MG63 (cell line): ENCODE data around the gene SNAPC4. TPM values are rescaled to one million over a fixed set of nuclear protein-coding genes. Genes with fewer than 3 reads are reported as not detected.
"Not testable (repeated sequence)": the region's sequence is repeated elsewhere in the genome, so short reads cannot be mapped to it uniquely, and the experiment has no call there.

Source experiments
- DNase-seq: peaks from one replicate; pipeline ENCODE4 v3.0.0-alpha.2; 2020
- H3K27me3 ChIP-seq: fragments of 250-450 bp; sonication (Bioruptor Pico); 2 replicates; pipeline ENCODE4 v1.5.1; 2020; ENCODE audit warnings: mild to moderate bottlenecking, moderate library complexity
- H3K36me3 ChIP-seq: fragments of 250-450 bp; sonication (Bioruptor Pico); 2 replicates; pipeline ENCODE4 v1.5.1; 2020; ENCODE audit warnings: mild to moderate bottlenecking, moderate library complexity
- H3K4me3 ChIP-seq: fragments of 250-450 bp; sonication (Bioruptor Pico); 2 replicates; pipeline ENCODE4 v1.5.1; 2020; ENCODE audit warnings: mild to moderate bottlenecking, moderate library complexity
- H3K9me3 ChIP-seq: fragments of 250-450 bp; sonication (Bioruptor Pico); 2 replicates; pipeline ENCODE4 v1.5.1; 2020; ENCODE audit warnings: mild to moderate bottlenecking, moderate library complexity
- total RNA-seq: library from RNA; depleted of rRNA; stranded (reverse); fragments of >200 nt; shearing (Covaris generic); gene quantifications from 2 replicates; pipeline ENCODE4 v1.2.3, GENCODE V29; 2014; ENCODE audit warnings: low replicate concordance

The SNAPC4 gene
- total RNA-seq, 1 experiment from 2014 or later = 9.1 TPM

GRCh38 chr9:136436055-136436634 is 36.2 kb upstream of the SNAPC4 start:
- H3K9me3 ChIP-seq = no peaks in the 10 kb centered on the region
- peaks cover 25% of the 10 kb centered on the region for H3K36me3 ChIP-seq
- no peaks in the 10 kb centered on the region for H3K27me3 ChIP-seq
- DNase-seq = no peak
- no peak overlapping the region for H3K4me3 ChIP-seq

GRCh38 chr9:136434580-136435169 is 34.7 kb upstream of the SNAPC4 start:
- Histone ChIP-seq H3K9me3 (no peaks in the 10 kb centered on the region), H3K27me3 (no peaks in the 10 kb centered on the region), H3K36me3 (peaks cover 17% of the 10 kb centered on the region), H3K4me3 (no peak overlapping the region)
- no peak for DNase-seq

- Histone ChIP-seq H3K27me3 (no peaks in the 10 kb centered on the region), H3K4me3 (no peak overlapping the region), H3K36me3 (peaks cover 17% of the 10 kb centered on the region), H3K9me3 (no peaks in the 10 kb centered on the region)
- DNase-seq = no peak
Measured at GRCh38 chr9:136433849-136434579, 34.0 kb upstream of the SNAPC4 start.

GRCh38 chr9:136433043-136433715 is 33.2 kb upstream of the SNAPC4 start:
- DNase-seq = no peak
- H3K9me3 ChIP-seq = no peaks in the 10 kb centered on the region
- H3K36me3 ChIP-seq = peaks cover 16% of the 10 kb centered on the region
- no peaks in the 10 kb centered on the region for H3K27me3 ChIP-seq
- no peak overlapping the region for H3K4me3 ChIP-seq

GRCh38 chr9:136432591-136432990 is 32.6 kb upstream of the SNAPC4 start:
- Histone ChIP-seq H3K27me3 (no peaks in the 10 kb centered on the region), H3K9me3 (no peaks in the 10 kb centered on the region), H3K4me3 (no peak overlapping the region), H3K36me3 (peaks cover 10% of the 10 kb centered on the region)
- DNase-seq = no peak

GRCh38 chr9:136431782-136432350 is 31.9 kb upstream of the SNAPC4 start:
- H3K4me3 ChIP-seq = no peak overlapping the region
- H3K36me3 ChIP-seq = peaks cover 3% of the 10 kb centered on the region
- no peaks in the 10 kb centered on the region for H3K27me3 ChIP-seq
- H3K9me3 ChIP-seq = no peaks in the 10 kb centered on the region
- no peak for DNase-seq

GRCh38 chr9:136430588-136431234 is 30.7 kb upstream of the SNAPC4 start:
- DNase-seq = no peak
- Histone ChIP-seq H3K27me3 (no peaks in the 10 kb centered on the region), H3K4me3 (no peak overlapping the region), H3K9me3 (no peaks in the 10 kb centered on the region), H3K36me3 (no peaks in the 10 kb centered on the region; the same call in none of the 2 replicates)

GRCh38 chr9:136429683-136430491 is 29.9 kb upstream of the SNAPC4 start:
- H3K36me3 ChIP-seq = no peaks in the 10 kb centered on the region; the same call in none of the 2 replicates
- no peak for DNase-seq
- H3K4me3 ChIP-seq = no peak overlapping the region
- no peaks in the 10 kb centered on the region for H3K27me3 ChIP-seq
- H3K9me3 ChIP-seq = no peaks in the 10 kb centered on the region

- no peaks in the 10 kb centered on the region for H3K9me3 ChIP-seq
- DNase-seq = no peak
- H3K27me3 ChIP-seq = no peaks in the 10 kb centered on the region
- no peak overlapping the region for H3K4me3 ChIP-seq
- H3K36me3 ChIP-seq = peaks cover 2% of the 10 kb centered on the region
Measured at GRCh38 chr9:136429075-136429628, 29.2 kb upstream of the SNAPC4 start.

GRCh38 chr9:136426787-136427186 is 26.8 kb upstream of the SNAPC4 start:
- Histone ChIP-seq H3K27me3 (no peaks in the 10 kb centered on the region), H3K36me3 (peaks cover 22% of the 10 kb centered on the region), H3K9me3 (no peaks in the 10 kb centered on the region), H3K4me3 (no peak overlapping the region)
- no peak for DNase-seq

- peaks cover 32% of the 10 kb centered on the region for H3K36me3 ChIP-seq
- H3K27me3 ChIP-seq, H3K9me3 ChIP-seq, DNase-seq, H3K4me3 ChIP-seq: not testable (repeated sequence)
Measured at GRCh38 chr9:136425367-136425766, 25.4 kb upstream of the SNAPC4 start.

GRCh38 chr9:136424750-136425362 is 24.9 kb upstream of the SNAPC4 start:
- no peak overlapping the region for H3K4me3 ChIP-seq
- no peaks in the 10 kb centered on the region for H3K9me3 ChIP-seq
- H3K36me3 ChIP-seq = peaks cover 34% of the 10 kb centered on the region
- no peak for DNase-seq
- no peaks in the 10 kb centered on the region for H3K27me3 ChIP-seq

- Histone ChIP-seq H3K27me3 (no peaks in the 10 kb centered on the region), H3K9me3 (no peaks in the 10 kb centered on the region), H3K36me3 (peaks cover 47% of the 10 kb centered on the region), H3K4me3 (no peak overlapping the region)
- no peak for DNase-seq
Measured at GRCh38 chr9:136423432-136424146, 23.6 kb upstream of the SNAPC4 start.

- Histone ChIP-seq H3K4me3 (no peak overlapping the region), H3K9me3 (no peaks in the 10 kb centered on the region), H3K36me3 (peaks cover 51% of the 10 kb centered on the region), H3K27me3 (no peaks in the 10 kb centered on the region)
- DNase-seq = no peak
Measured at GRCh38 chr9:136422876-136423275, 22.9 kb upstream of the SNAPC4 start.

GRCh38 chr9:136421791-136422190 is 21.8 kb upstream of the SNAPC4 start:
- Histone ChIP-seq H3K36me3 (peaks cover 61% of the 10 kb centered on the region), H3K27me3 (no peaks in the 10 kb centered on the region), H3K9me3 (no peaks in the 10 kb centered on the region), H3K4me3 (no peak overlapping the region)
- no peak for DNase-seq
